Upper lobe of right lung (tissue), 1 donor: Measurements from ENCODE around the gene ANGPT4. TPM values are rescaled to one million over a fixed set of nuclear protein-coding genes. Genes with fewer than 3 reads are reported as not detected.
A peak's percentile ranks its signal among the peaks of the same experiment; 100 is the strongest.

ENCODE experiments used
- ATAC-seq: fragments of 200-7000 bp; cut with Tn5 transposase; one replicate; pipeline ENCODE4 v1.9.1; 2020; ENCODE audit warnings: mild to moderate bottlenecking, moderate library complexity
- DNase-seq: peaks from one replicate; pipeline ENCODE4 v3.0.0-alpha.2; 2020
- H3K27ac ChIP-seq: fragments of 200-600 bp; one replicate; pipeline ENCODE4 v1.8.0; 2022
- H3K27me3 ChIP-seq: fragments of 200-600 bp; one replicate; pipeline ENCODE4 v1.8.0; 2022; ENCODE audit warnings: mild to moderate bottlenecking
- H3K36me3 ChIP-seq: fragments of 200-600 bp; one replicate; pipeline ENCODE4 v1.8.0; 2022
- H3K4me1 ChIP-seq: fragments of 200-600 bp; one replicate; pipeline ENCODE4 v1.8.0; 2022
- H3K4me3 ChIP-seq: fragments of 200-600 bp; one replicate; pipeline ENCODE4 v1.8.0; 2022; ENCODE audit warnings: mild to moderate bottlenecking
- H3K9me3 ChIP-seq: fragments of 200-600 bp; one replicate; pipeline ENCODE4 v1.8.0; 2022
- CTCF ChIP-seq: fragments of 200-600 bp; IDR thresholded peaks from one replicate; pipeline ENCODE4 v1.8.0; 2022; ENCODE audit warnings: antibody characterized with exemption
- intact Hi-C: fragments of 100-400 bp; cut with DNase I; formaldehyde crosslinking; loops from one replicate; pipeline ENCODE4 v1.11.0; 2022
- total RNA-seq: library from RNA; stranded (reverse); fragmentation: NEBNext Ultra II Directional; extraction: Animal tissue kit (Norgen Biotek cat#: 25700); gene quantifications from one replicate; pipeline ENCODE4 v1.2.1, GENCODE V29; 2021
- donor health status: DM: no; HTN: yes; CAD: no; lungs with severe emphysema.

ANGPT4 gene
- total RNA-seq, 1 donor from 2014 or later: 0.81 TPM

DNA sequence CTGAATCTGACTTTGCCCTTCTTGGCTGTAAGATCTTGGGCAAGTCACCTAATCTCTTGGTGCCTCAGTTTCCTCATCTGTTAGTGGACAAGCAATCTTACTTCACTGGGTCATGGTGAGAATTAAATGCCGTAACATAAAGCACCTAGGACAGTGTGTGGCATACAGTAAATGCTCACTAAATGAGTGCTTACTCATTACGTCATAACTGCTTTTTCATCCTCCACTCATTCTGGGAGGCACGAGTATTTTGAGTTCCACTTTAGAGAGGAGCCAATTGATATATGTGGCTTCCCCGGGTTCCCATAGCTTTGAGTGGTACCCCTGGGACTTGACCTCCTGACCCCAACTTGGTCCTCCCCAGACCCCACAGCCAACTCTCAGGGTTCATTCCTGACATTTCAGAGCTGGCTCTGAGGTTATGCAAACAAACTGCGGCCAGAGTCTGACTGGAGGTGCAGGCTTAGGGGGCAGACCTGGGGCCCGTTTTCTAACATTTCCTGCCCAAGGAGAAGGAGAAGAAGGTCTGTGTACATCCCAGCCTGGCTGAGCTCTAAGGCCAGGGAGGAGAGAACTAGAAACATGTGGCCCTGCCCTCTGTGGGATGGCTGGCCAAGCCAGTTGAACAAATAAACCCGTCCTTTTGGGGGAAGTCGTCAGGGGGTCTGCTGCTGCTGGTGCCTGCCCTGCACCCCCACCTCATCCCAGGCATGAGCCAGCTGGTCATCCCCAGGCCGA lies 5.8 kb downstream of the ANGPT4 start:
- no peak for ATAC-seq
- no peaks in the 10 kb centered on the region for H3K9me3 ChIP-seq
- no peaks in the 10 kb centered on the region for H3K36me3 ChIP-seq
- no peak overlapping the region for H3K27ac ChIP-seq
- no peak for TF ChIP-seq CTCF
- no peaks in the 10 kb centered on the region for H3K27me3 ChIP-seq
- intact Hi-C loops: no loop called here
- peaks cover 7% of the 10 kb centered on the region for H3K4me1 ChIP-seq
- no peak overlapping the region for H3K4me3 ChIP-seq
- no peak for DNase-seq

DNA sequence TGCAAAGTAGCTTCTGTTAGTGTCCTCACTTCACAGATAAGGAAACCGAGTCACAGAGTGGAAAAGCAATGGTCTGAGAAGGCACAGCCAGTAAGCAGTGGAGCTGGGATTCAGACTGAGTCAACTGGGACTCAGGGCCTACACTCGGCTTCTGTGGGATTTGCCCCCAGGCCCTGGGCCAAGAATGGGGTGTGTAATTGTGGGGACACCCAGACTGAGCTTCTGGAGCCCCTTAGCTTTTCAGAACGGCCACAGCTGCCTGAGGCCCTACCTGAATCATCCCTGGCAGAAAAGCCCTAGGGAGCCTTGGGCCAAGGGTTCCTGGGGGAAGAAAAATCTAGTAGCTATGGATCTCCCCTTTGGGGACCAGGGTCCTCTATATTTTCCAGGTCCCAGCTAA lies 6.5 kb downstream of the ANGPT4 start:
- no peak overlapping the region for H3K4me3 ChIP-seq
- no peak overlapping the region for H3K27ac ChIP-seq
- ATAC-seq (no peak), DNase-seq (no peak)
- no peaks in the 10 kb centered on the region for H3K27me3 ChIP-seq
- no peak for TF ChIP-seq CTCF
- intact Hi-C loops: no loop called here
- no peaks in the 10 kb centered on the region for H3K9me3 ChIP-seq
- H3K4me1 ChIP-seq: peaks cover 10% of the 10 kb centered on the region
- H3K36me3 ChIP-seq: no peaks in the 10 kb centered on the region

GRCh38 chr20:906703-907270 lies 9.3 kb downstream of the ANGPT4 start:
- Histone ChIP-seq H3K4me3 (no peak overlapping the region), H3K27me3 (no peaks in the 10 kb centered on the region), H3K9me3 (no peaks in the 10 kb centered on the region), H3K27ac (no peak overlapping the region), H3K4me1 (peaks cover 10% of the 10 kb centered on the region), H3K36me3 (no peaks in the 10 kb centered on the region)
- ATAC-seq (no peak), DNase-seq (no peak)
- intact Hi-C loops: no loop called here
- no peak for TF ChIP-seq CTCF

GRCh38 chr20:906001-906520 lies 10.1 kb downstream of the ANGPT4 start:
- DNase-seq (no peak), ATAC-seq (no peak)
- H3K36me3 ChIP-seq: no peaks in the 10 kb centered on the region
- intact Hi-C loops: no loop called here
- H3K27me3 ChIP-seq: no peaks in the 10 kb centered on the region
- TF ChIP-seq CTCF: no peak
- peaks cover 9% of the 10 kb centered on the region for H3K4me1 ChIP-seq
- H3K9me3 ChIP-seq: no peaks in the 10 kb centered on the region
- no peak overlapping the region for H3K4me3 ChIP-seq
- H3K27ac ChIP-seq: no peak overlapping the region

DNA sequence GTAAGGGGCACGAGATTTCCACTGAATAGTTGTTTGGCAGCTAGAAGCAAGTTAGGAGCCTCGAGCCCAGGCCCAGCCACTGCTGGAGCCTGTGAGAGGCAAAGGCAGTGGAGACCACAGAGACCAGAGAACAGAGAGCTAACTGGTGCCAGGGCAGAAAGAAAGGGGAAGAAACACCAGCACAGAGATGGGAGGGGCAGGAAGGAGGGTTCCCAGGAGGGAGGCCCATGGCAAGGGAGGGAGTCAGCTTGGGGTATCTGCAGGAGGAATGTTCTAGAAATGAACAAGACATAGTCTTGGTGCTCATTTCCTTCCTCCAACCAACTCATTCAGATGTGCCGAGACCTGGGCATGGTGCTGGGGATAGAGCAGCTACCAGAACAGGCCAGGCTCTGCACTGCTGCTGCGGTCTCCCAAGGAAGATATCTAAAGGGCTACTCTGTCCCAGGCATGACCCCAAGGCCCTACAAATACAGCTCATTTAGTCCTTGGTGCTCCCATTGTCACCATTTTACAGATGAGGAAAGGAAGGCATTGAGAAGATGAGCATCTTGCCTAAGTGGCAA lies 10.7 kb downstream of the ANGPT4 start:
- H3K9me3 ChIP-seq: no peaks in the 10 kb centered on the region
- DNase-seq: no peak
- no peak for TF ChIP-seq CTCF
- intact Hi-C loops: no loop called here
- H3K36me3 ChIP-seq: no peaks in the 10 kb centered on the region
- peak; percentile 76 for ATAC-seq
- H3K27me3 ChIP-seq: no peaks in the 10 kb centered on the region
- H3K27ac ChIP-seq: no peak overlapping the region
- peaks cover 4% of the 10 kb centered on the region for H3K4me1 ChIP-seq
- no peak overlapping the region for H3K4me3 ChIP-seq
